Trophoblast cell (in vitro differentiated cells and primary cell): ENCODE data around the gene MAGI1.
A peak's percentile ranks its signal among the peaks of the same experiment; 100 is the strongest.

Source experiments
- DNase-seq, 2 donors: peaks; one replicate each; pipeline ENCODE4 v3.0.0-alpha.2; 2016
- H2AFZ ChIP-seq: 2 replicates; pipeline ENCODE4 v1.6.1; 2013; ENCODE audit warnings: low read length, moderate library complexity, mild to moderate bottlenecking; ENCODE audit not compliant: insufficient read depth, poor library complexity
- H2AK5ac ChIP-seq: 2 replicates; pipeline ENCODE4 v1.6.1; 2013; ENCODE audit warnings: mild to moderate bottlenecking, low read length
- H2BK120ac ChIP-seq: 2 replicates; pipeline ENCODE4 v1.6.1; 2013; ENCODE audit warnings: low read length, mild to moderate bottlenecking, moderate library complexity; ENCODE audit not compliant: insufficient read depth, poor library complexity
- H2BK12ac ChIP-seq: 2 replicates; pipeline ENCODE4 v1.6.1; 2013; ENCODE audit warnings: mild to moderate bottlenecking, low read length, moderate library complexity
- H2BK5ac ChIP-seq: 2 replicates; pipeline ENCODE4 v1.6.1; 2013; ENCODE audit warnings: low read length, low read depth, moderate library complexity, mild to moderate bottlenecking; ENCODE audit not compliant: poor library complexity
- H3K14ac ChIP-seq: 2 replicates; pipeline ENCODE4 v1.6.1; 2013; ENCODE audit warnings: mild to moderate bottlenecking, low read length
- H3K18ac ChIP-seq: 2 replicates; pipeline ENCODE4 v1.6.1; 2013; ENCODE audit warnings: mild to moderate bottlenecking, low read length
- H3K23ac ChIP-seq: 2 replicates; pipeline ENCODE4 v1.6.1; 2013; ENCODE audit warnings: low read length
- H3K27ac ChIP-seq: 2 replicates; pipeline ENCODE4 v1.5.1; 2013; ENCODE audit warnings: low read depth, mild to moderate bottlenecking, inconsistent platforms, low read length, moderate library complexity
- H3K27me3 ChIP-seq: 2 replicates; pipeline ENCODE4 v1.6.1; 2013; ENCODE audit warnings: inconsistent platforms, mild to moderate bottlenecking, low read length, moderate library complexity; ENCODE audit not compliant: insufficient read depth
- H3K36me3 ChIP-seq, 2 experiments: 1 replicate in 1 of 2; 2 replicates in 1 of 2; pipeline ENCODE4 v1.6.1; 2013; ENCODE audit warnings: low read length in 2 of 2, mild to moderate bottlenecking in 2 of 2, moderate library complexity in 1 of 2; ENCODE audit not compliant: insufficient read depth in 2 of 2, control insufficient read depth in 1 of 2
- H3K4ac ChIP-seq: 2 replicates; pipeline ENCODE4 v1.6.1; 2013; ENCODE audit warnings: low read depth, mild to moderate bottlenecking, low read length, moderate library complexity
- H3K4me1 ChIP-seq, 2 experiments: 1 replicate in 1 of 2; 2 replicates in 1 of 2; pipeline ENCODE4 v1.6.1; 2013; ENCODE audit warnings: low read length in 2 of 2, mild to moderate bottlenecking in 2 of 2, moderate library complexity in 1 of 2; ENCODE audit not compliant: insufficient read depth in 2 of 2, control insufficient read depth in 1 of 2
- H3K4me2 ChIP-seq: 2 replicates; pipeline ENCODE4 v1.6.1; 2013; ENCODE audit warnings: inconsistent platforms, mild to moderate bottlenecking, low read length, moderate library complexity
- H3K4me3 ChIP-seq: 2 replicates; pipeline ENCODE4 v1.5.1; 2013; ENCODE audit warnings: mild to moderate bottlenecking, low read depth, low read length, inconsistent platforms
- H3K79me1 ChIP-seq: one replicate; pipeline ENCODE4 v1.6.1; 2013; ENCODE audit warnings: low read length
- H3K79me2 ChIP-seq: 2 replicates; pipeline ENCODE4 v1.6.1; 2013; ENCODE audit warnings: low read length, mild to moderate bottlenecking; ENCODE audit not compliant: control insufficient read depth, insufficient read depth, poor library complexity
- H3K9ac ChIP-seq: 2 replicates; pipeline ENCODE4 v1.6.1; 2013; ENCODE audit warnings: mild to moderate bottlenecking, low read length
- H3K9me3 ChIP-seq: 2 replicates; pipeline ENCODE4 v1.6.1; 2013; ENCODE audit warnings: low read depth, mild to moderate bottlenecking, control low read depth, inconsistent platforms, low read length; ENCODE audit not compliant: insufficient read depth
- H4K12ac ChIP-seq: 2 replicates; pipeline ENCODE4 v1.6.1; 2013; ENCODE audit warnings: low read depth, mild to moderate bottlenecking, low read length, moderate library complexity
- H4K8ac ChIP-seq: 2 replicates; pipeline ENCODE4 v1.6.1; 2013; ENCODE audit warnings: low read depth, mild to moderate bottlenecking, low read length, moderate library complexity
- H4K91ac ChIP-seq: one replicate; pipeline ENCODE4 v1.6.1; 2013; ENCODE audit warnings: low read depth, mild to moderate bottlenecking, low read length, moderate library complexity
- WGBS: extraction: QIAGEN DNeasy Blood & Tissue Kit; methylation state at CpG from one replicate; pipeline ENCODE4 v1.1.7; 2013; ENCODE audit warnings: missing lambda C conversion rate; ENCODE audit not compliant: insufficient read length, insufficient coverage; ENCODE audit errors: extremely low coverage; 5-methylcytosine and 5-hydroxymethylcytosine counted together

Gene MAGI1

DNA sequence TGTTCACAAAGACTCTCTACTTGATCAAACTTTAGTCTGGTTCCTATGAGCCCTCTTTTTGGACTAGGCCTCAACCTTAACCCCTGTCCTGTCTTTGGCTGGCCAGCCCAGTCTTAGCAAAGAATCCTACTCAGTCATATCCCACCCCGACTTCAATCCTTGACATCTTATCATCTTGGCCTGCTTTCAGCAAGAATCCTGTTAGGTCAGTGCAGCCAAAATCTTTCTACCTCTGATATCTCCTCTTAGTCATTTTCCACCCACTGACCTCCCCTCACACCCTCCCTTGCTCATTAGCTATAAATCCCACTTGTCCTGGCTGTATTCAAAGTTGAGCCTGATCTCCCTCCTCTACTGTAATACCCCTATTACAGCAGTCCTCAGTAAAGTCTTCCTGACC lies 286.1 kb downstream of the MAGI1 start:
- Histone ChIP-seq H3K4me3 (no peak overlapping the region), H2BK120ac (no peak overlapping the region), H3K4ac (no peak overlapping the region), H2BK12ac (no peak overlapping the region), H3K9me3 (no peaks in the 10 kb centered on the region), H4K8ac (no peak overlapping the region), H3K18ac (no peak overlapping the region), H3K36me3 (no peaks in the 10 kb centered on the region), H2AFZ (no peak overlapping the region), H4K91ac (no peak overlapping the region), H4K12ac (no peak overlapping the region), H3K4me1 (no peaks in the 10 kb centered on the region), H3K27me3 (no peaks in the 10 kb centered on the region), H3K79me1 (no peaks in the 10 kb centered on the region), H3K27ac (no peak overlapping the region), H3K9ac (no peak overlapping the region), H3K79me2 (no peaks in the 10 kb centered on the region), H3K23ac (no peak overlapping the region), H2AK5ac (no peak overlapping the region), H2BK5ac (no peak overlapping the region), H3K14ac (no peak overlapping the region), H3K4me2 (no peak overlapping the region)
- WGBS = no CpG with 5 or more reads among the region's 1 CpG
- no peak for DNase-seq

DNA sequence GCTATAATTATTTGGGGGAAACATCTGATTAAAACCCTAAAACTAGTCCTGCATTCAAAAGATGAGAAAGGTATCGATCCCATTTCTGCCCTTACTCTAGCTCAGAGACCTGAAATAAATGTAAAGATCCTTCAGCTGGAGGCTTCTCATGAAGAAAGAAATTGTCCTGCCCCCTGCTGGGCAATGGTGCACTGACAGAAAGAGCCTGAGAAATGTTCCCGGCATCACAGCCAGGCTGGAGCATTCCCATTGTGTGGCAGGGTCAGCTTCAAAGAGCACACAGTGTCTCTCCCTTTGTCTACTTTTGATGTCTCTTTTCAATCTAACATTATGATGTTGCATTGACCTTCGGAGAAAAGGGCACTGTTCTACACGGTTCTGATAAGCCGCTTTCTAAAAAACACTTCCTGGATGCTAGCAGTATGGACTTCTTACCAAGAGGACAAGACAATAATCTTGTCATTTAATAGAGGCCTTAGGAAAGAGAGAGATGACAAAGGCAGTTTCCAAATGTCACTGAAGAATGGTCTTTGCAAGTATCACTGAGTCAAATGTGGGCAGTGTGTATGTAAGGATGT lies 287.5 kb downstream of the MAGI1 start:
- H3K79me1 ChIP-seq = no peaks in the 10 kb centered on the region
- H3K4me2 ChIP-seq = no peak overlapping the region
- H3K9me3 ChIP-seq = no peaks in the 10 kb centered on the region
- peaks cover 0 to 3% of the 10 kb centered on the region in 2 experiments for H3K4me1 ChIP-seq
- no peak overlapping the region for H3K18ac ChIP-seq
- H2AK5ac ChIP-seq = no peak overlapping the region
- H3K14ac ChIP-seq = no peak overlapping the region
- no peak overlapping the region for H2BK12ac ChIP-seq
- H4K12ac ChIP-seq = no peak overlapping the region
- H2BK5ac ChIP-seq = no peak overlapping the region
- WGBS = no CpG with 5 or more reads among the region's 5 CpGs
- H4K91ac ChIP-seq = no peak overlapping the region
- H3K4me3 ChIP-seq = no peak overlapping the region
- no peak overlapping the region for H3K4ac ChIP-seq
- H4K8ac ChIP-seq = no peak overlapping the region
- no peak overlapping the region for H2AFZ ChIP-seq
- H3K27me3 ChIP-seq = no peaks in the 10 kb centered on the region
- no peak overlapping the region for H3K23ac ChIP-seq
- no peaks in the 10 kb centered on the region for H3K36me3 ChIP-seq
- DNase-seq = peak in 1 of 2 donors; percentile 65
- no peaks in the 10 kb centered on the region for H3K79me2 ChIP-seq
- H3K9ac ChIP-seq = no peak overlapping the region
- H2BK120ac ChIP-seq = no peak overlapping the region
- H3K27ac ChIP-seq = no peak overlapping the region

DNA sequence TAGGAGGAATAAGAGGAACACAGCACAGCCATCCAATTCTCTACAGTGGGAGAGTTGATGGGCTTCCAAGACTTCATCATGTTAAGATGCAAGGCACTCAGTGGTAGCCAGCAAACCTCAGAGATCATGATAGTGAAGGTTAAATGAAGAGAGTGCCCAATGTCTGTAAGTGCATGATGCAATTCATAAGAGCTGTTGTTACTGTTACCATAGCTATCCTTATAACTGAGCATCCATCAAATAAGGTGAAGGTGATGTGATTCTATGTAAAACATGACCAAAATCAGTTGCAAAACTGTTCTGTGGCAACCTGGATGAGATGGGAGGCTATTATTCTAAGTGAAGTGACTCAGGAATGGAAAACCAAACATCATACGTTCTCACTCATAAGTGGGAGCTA lies 289.7 kb downstream of the MAGI1 start:
- H3K79me1 ChIP-seq = no peaks in the 10 kb centered on the region
- DNase-seq = no peak
- no peak overlapping the region for H3K4me3 ChIP-seq
- peaks cover 0 to 3% of the 10 kb centered on the region in 2 experiments for H3K4me1 ChIP-seq
- H3K14ac ChIP-seq = no peak overlapping the region
- H3K79me2 ChIP-seq = no peaks in the 10 kb centered on the region
- no peak overlapping the region for H3K9ac ChIP-seq
- H2BK120ac ChIP-seq = no peak overlapping the region
- no peak overlapping the region for H3K4ac ChIP-seq
- no peak overlapping the region for H4K8ac ChIP-seq
- no peak overlapping the region for H2AFZ ChIP-seq
- H3K27ac ChIP-seq = no peak overlapping the region
- H3K18ac ChIP-seq = no peak overlapping the region
- H2BK12ac ChIP-seq = no peak overlapping the region
- no CpG with 5 or more reads among the region's 1 CpG for WGBS
- no peak overlapping the region for H2BK5ac ChIP-seq
- no peak overlapping the region for H3K23ac ChIP-seq
- H3K9me3 ChIP-seq = no peaks in the 10 kb centered on the region
- no peak overlapping the region for H4K12ac ChIP-seq
- no peak overlapping the region for H3K4me2 ChIP-seq
- no peaks in the 10 kb centered on the region for H3K36me3 ChIP-seq
- no peaks in the 10 kb centered on the region for H3K27me3 ChIP-seq
- H2AK5ac ChIP-seq = no peak overlapping the region
- no peak overlapping the region for H4K91ac ChIP-seq

DNA sequence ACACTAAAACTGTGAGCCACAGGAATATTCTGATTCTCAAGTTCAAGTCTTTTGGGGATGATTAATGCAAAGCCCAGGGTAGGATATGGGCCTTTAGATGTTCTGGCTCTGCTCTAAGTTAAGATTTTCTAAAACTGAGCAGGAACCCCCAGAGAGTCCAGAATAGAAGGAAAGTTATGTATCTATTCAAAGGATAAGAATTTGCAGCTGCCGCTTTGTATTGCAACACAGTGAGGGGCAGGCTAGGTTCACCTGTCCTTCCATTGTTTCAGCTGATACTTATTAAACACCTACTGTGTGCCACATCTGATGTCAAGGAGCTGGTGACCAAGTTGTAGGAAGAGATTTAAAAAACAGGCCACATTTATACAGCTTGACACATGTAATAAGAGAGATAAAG lies 290.4 kb downstream of the MAGI1 start:
- Histone ChIP-seq H3K79me1 (no peaks in the 10 kb centered on the region), H3K27ac (no peak overlapping the region), H3K23ac (no peak overlapping the region), H4K12ac (no peak overlapping the region), H3K27me3 (no peaks in the 10 kb centered on the region), H2BK5ac (no peak overlapping the region), H3K4ac (no peak overlapping the region), H2BK12ac (no peak overlapping the region), H3K79me2 (no peaks in the 10 kb centered on the region), H3K4me1 (peaks cover 0 to 3% of the 10 kb centered on the region in 2 experiments), H4K8ac (no peak overlapping the region), H3K4me3 (no peak overlapping the region), H2AFZ (no peak overlapping the region), H2AK5ac (no peak overlapping the region), H3K14ac (no peak overlapping the region), H3K4me2 (no peak overlapping the region), H3K18ac (no peak overlapping the region), H4K91ac (no peak overlapping the region), H2BK120ac (no peak overlapping the region), H3K9me3 (no peaks in the 10 kb centered on the region), H3K36me3 (no peaks in the 10 kb centered on the region), H3K9ac (no peak overlapping the region)
- DNase-seq = peak; percentile 18 to 48
- WGBS = no CpG with 5 or more reads among the region's 1 CpG
